HFFc6 (cell line): ENCODE measurements around the gene LGALS3BP. TPM values are rescaled to one million over a fixed set of nuclear protein-coding genes. Genes with fewer than 3 reads are reported as not detected.

ENCODE experiments used
- DNase-seq: peaks from one replicate; pipeline ENCODE4 v3.0.0-alpha.2; 2018
- H3K27ac Mint-ChIP-seq: 2 replicates; pipeline ENCODE4 v1.8.0; 2020; ENCODE audit warnings: mild to moderate bottlenecking, mixed read lengths
- H3K27me3 Mint-ChIP-seq: 2 replicates; pipeline ENCODE4 v1.8.0; 2021; ENCODE audit warnings: mild to moderate bottlenecking, moderate library complexity, mixed read lengths; ENCODE audit not compliant: insufficient read depth
- H3K36me3 Mint-ChIP-seq: 2 replicates; pipeline ENCODE4 v1.8.0; 2021; ENCODE audit warnings: low read depth, mixed read lengths
- H3K4me1 Mint-ChIP-seq: 2 replicates; pipeline ENCODE4 v1.8.0; 2020; ENCODE audit warnings: low read depth, mixed read lengths
- H3K4me3 Mint-ChIP-seq: 2 replicates; pipeline ENCODE4 v1.8.0; 2020; ENCODE audit warnings: mild to moderate bottlenecking, moderate library complexity, mixed read lengths
- H3K9me3 Mint-ChIP-seq: 2 replicates; pipeline ENCODE4 v1.8.0; 2020; ENCODE audit warnings: mild to moderate bottlenecking, mixed read lengths
- CTCF ChIP-seq: fragments of 200-600 bp; sonication (generic); IDR thresholded peaks from 2 replicates; pipeline ENCODE4 v1.5.0; 2021; ENCODE audit warnings: antibody characterized with exemption, mild to moderate bottlenecking
- total RNA-seq, 6 experiments: library from RNA; stranded (reverse); fragmentation: NEBNext Ultra II Directional; extraction: Animal tissue kit (Norgen Biotek cat#: 25700); gene quantifications; 2 replicates in 1 of 6; 3 replicates in 5 of 6; pipeline ENCODE4 v1.2.3, GENCODE V29; 2021

Gene LGALS3BP
- total RNA-seq, 6 experiments from 2014 or later = 31.1 to 46.4 (median 43.4) TPM

GRCh38 chr17:78985395-78985794 is 5.7 kb upstream of the LGALS3BP start:
- no peak overlapping the region for H3K4me3 Mint-ChIP-seq
- H3K9me3 Mint-ChIP-seq = no peaks in the 10 kb centered on the region
- TF ChIP-seq CTCF = no peak
- H3K4me1 Mint-ChIP-seq = peaks cover 14% of the 10 kb centered on the region
- peaks cover 11% of the 10 kb centered on the region for H3K36me3 Mint-ChIP-seq
- no peaks in the 10 kb centered on the region; the same call in 1 of the 2 replicates for H3K27me3 Mint-ChIP-seq
- no peak for DNase-seq
- H3K27ac Mint-ChIP-seq = no peak overlapping the region

- Mint-ChIP-seq H3K27me3 (no peaks in the 10 kb centered on the region; the same call in 1 of the 2 replicates), H3K27ac (no peak overlapping the region), H3K36me3 (no peaks in the 10 kb centered on the region), H3K4me3 (no peak overlapping the region), H3K4me1 (peaks cover 5% of the 10 kb centered on the region), H3K9me3 (no peaks in the 10 kb centered on the region)
- DNase-seq = no peak
- no peak for TF ChIP-seq CTCF
These were observed 1.5 kb upstream of the LGALS3BP start for GRCh38 chr17:78981010-78981888.

- Mint-ChIP-seq H3K9me3 (no peaks in the 10 kb centered on the region), H3K4me3 (no peak overlapping the region), H3K36me3 (no peaks in the 10 kb centered on the region), H3K4me1 (no peaks in the 10 kb centered on the region), H3K27ac (no peak overlapping the region), H3K27me3 (no peaks in the 10 kb centered on the region; the same call in 1 of the 2 replicates)
- no peak for TF ChIP-seq CTCF
- no peak for DNase-seq
These were observed 875 bp upstream of the LGALS3BP start for GRCh38 chr17:78980624-78980972.

- no peak overlapping the region for H3K4me3 Mint-ChIP-seq
- peaks cover 13% of the 10 kb centered on the region for H3K4me1 Mint-ChIP-seq
- H3K9me3 Mint-ChIP-seq = no peaks in the 10 kb centered on the region
- H3K27ac Mint-ChIP-seq = no peak overlapping the region
- no peak for DNase-seq
- H3K27me3 Mint-ChIP-seq = no peaks in the 10 kb centered on the region; the same call in 1 of the 2 replicates
- no peak for TF ChIP-seq CTCF
- no peaks in the 10 kb centered on the region for H3K36me3 Mint-ChIP-seq
These were observed 1.4 kb downstream of the LGALS3BP start for GRCh38 chr17:78977997-78978973.

GRCh38 chr17:78977681-78977943 is 2.1 kb downstream of the LGALS3BP start:
- Mint-ChIP-seq H3K4me1 (peaks cover 13% of the 10 kb centered on the region), H3K9me3 (no peaks in the 10 kb centered on the region), H3K36me3 (no peaks in the 10 kb centered on the region)

More at GRCh38 chr17:78977681-78977943, 2.1 kb downstream of the LGALS3BP start:
- H3K27ac Mint-ChIP-seq = no peak overlapping the region
- no peak for TF ChIP-seq CTCF
- H3K27me3 Mint-ChIP-seq = no peaks in the 10 kb centered on the region; the same call in 1 of the 2 replicates
- no peak overlapping the region for H3K4me3 Mint-ChIP-seq
- no peak for DNase-seq
